Astrocyte (in vitro differentiated cells and primary cell): Measurements from ENCODE around the gene CDK2. TPM values are rescaled to one million over a fixed set of nuclear protein-coding genes. Genes with fewer than 3 reads are reported as not detected.

Experiments used
- DNase-seq: peaks from one replicate; pipeline ENCODE4 v3.0.0-alpha.2; 2010; ENCODE audit warnings: low read depth
- FAIRE-seq: peaks from 2 replicates; lab custom pipeline; 2011; peaks lifted over from hg19 to GRCh38; lab: Jason Lieb, UNC
- H2AFZ ChIP-seq: 2 replicates; pipeline ENCODE4 v1.6.0; 2012; ENCODE audit warnings: low read depth, low read length, inconsistent platforms
- H3K27ac ChIP-seq: 2 replicates; pipeline ENCODE4 v1.5.1; 2011; ENCODE audit warnings: low read depth, low read length, inconsistent platforms
- H3K27me3 ChIP-seq: 2 replicates; pipeline ENCODE4 v1.6.0; 2011; ENCODE audit warnings: low read length, inconsistent platforms; ENCODE audit not compliant: insufficient read depth
- H3K36me3 ChIP-seq: 2 replicates; pipeline ENCODE4 v1.5.1; 2011; ENCODE audit warnings: low read length, inconsistent platforms; ENCODE audit not compliant: insufficient read depth
- H3K4me1 ChIP-seq: 2 replicates; pipeline ENCODE4 v1.5.1; 2011; ENCODE audit warnings: low read length, inconsistent platforms; ENCODE audit not compliant: insufficient read depth
- H3K4me2 ChIP-seq: 2 replicates; pipeline ENCODE4 v1.6.0; 2012; ENCODE audit warnings: low read length, inconsistent platforms
- H3K4me3 ChIP-seq: 2 replicates; pipeline ENCODE4 v1.5.1; 2011; ENCODE audit warnings: low read depth, mild to moderate bottlenecking, low read length, inconsistent platforms; ENCODE audit not compliant: insufficient read depth
- H3K79me2 ChIP-seq: 2 replicates; pipeline ENCODE4 v1.6.0; 2012; ENCODE audit warnings: mild to moderate bottlenecking, low read length, inconsistent platforms; ENCODE audit not compliant: insufficient read depth
- H3K9ac ChIP-seq: 2 replicates; pipeline ENCODE4 v1.6.0; 2012; ENCODE audit warnings: mild to moderate bottlenecking, low read length, inconsistent platforms
- H3K9me3 ChIP-seq: 2 replicates; pipeline ENCODE4 v1.5.1; 2012; ENCODE audit warnings: low read depth, mild to moderate bottlenecking, low read length, inconsistent platforms; ENCODE audit not compliant: insufficient read depth
- H4K20me1 ChIP-seq: 2 replicates; pipeline ENCODE4 v1.6.0; 2012; ENCODE audit warnings: low read length, inconsistent platforms; ENCODE audit not compliant: insufficient read depth
- H3K27ac Mint-ChIP-seq: one replicate; pipeline ENCODE4 v1.8.0; 2021; ENCODE audit warnings: mild to moderate bottlenecking, mixed read lengths; ENCODE audit not compliant: unreplicated experiment
- H3K27me3 Mint-ChIP-seq: one replicate; pipeline ENCODE4 v1.8.0; 2021; ENCODE audit warnings: low read depth, mixed read lengths; ENCODE audit not compliant: unreplicated experiment
- H3K36me3 Mint-ChIP-seq: one replicate; pipeline ENCODE4 v1.8.0; 2021; ENCODE audit warnings: low read depth, mixed read lengths; ENCODE audit not compliant: unreplicated experiment
- H3K4me1 Mint-ChIP-seq: one replicate; pipeline ENCODE4 v1.8.0; 2021; ENCODE audit warnings: low read depth, mixed read lengths; ENCODE audit not compliant: unreplicated experiment
- H3K4me3 Mint-ChIP-seq: one replicate; pipeline ENCODE4 v1.8.0; 2021; ENCODE audit warnings: mild to moderate bottlenecking, moderate library complexity, mixed read lengths; ENCODE audit not compliant: unreplicated experiment
- H3K9me3 Mint-ChIP-seq: one replicate; pipeline ENCODE4 v1.8.0; 2021; ENCODE audit warnings: mild to moderate bottlenecking, mixed read lengths; ENCODE audit not compliant: unreplicated experiment
- CTCF ChIP-seq: IDR thresholded peaks from 2 replicates; pipeline ENCODE4 v1.5.1; 2011; ENCODE audit warnings: low read depth, mild to moderate bottlenecking, inconsistent platforms, low read length, moderate library complexity; ENCODE audit not compliant: insufficient read depth
- EZH2 ChIP-seq: IDR thresholded peaks from 2 replicates; pipeline ENCODE4 v1.6.1; 2012; ENCODE audit warnings: mild to moderate bottlenecking, low read length, inconsistent platforms; ENCODE audit not compliant: insufficient read depth
- total RNA-seq: library from RNA; stranded (reverse); gene quantifications from 2 replicates; pipeline ENCODE4 v1.2.1, GENCODE V29; 2021

Gene CDK2
- total RNA-seq, 1 donor from 2014 or later, result 44.3 TPM

GRCh38 chr12:55955344-55955743 lies 11.3 kb upstream of the CDK2 start:
- Histone ChIP-seq H3K27me3 (no peaks in the 10 kb centered on the region), H3K9me3 (no peaks in the 10 kb centered on the region), H2AFZ (no peak overlapping the region), H3K9ac (no peak overlapping the region), H3K79me2 (no peaks in the 10 kb centered on the region), H3K36me3 (peaks cover 10% of the 10 kb centered on the region), H3K4me1 (peaks cover 9% of the 10 kb centered on the region), H3K4me2 (no peak overlapping the region), H3K4me3 (no peak overlapping the region), H3K27ac (no peak overlapping the region), H4K20me1 (no peaks in the 10 kb centered on the region)
- Mint-ChIP-seq H3K4me3 (peak overlapping the region; percentile 3), H3K9me3 (peaks cover 2% of the 10 kb centered on the region), H3K27ac (no peak overlapping the region), H3K4me1 (peaks cover 8% of the 10 kb centered on the region), H3K36me3 (peaks cover 22% of the 10 kb centered on the region), H3K27me3 (peaks cover 3% of the 10 kb centered on the region)
- TF ChIP-seq EZH2, result no peak
- no peak for TF ChIP-seq CTCF
- no peak for FAIRE-seq
- no peak for DNase-seq

GRCh38 chr12:55955800-55956508 lies 10.7 kb upstream of the CDK2 start:
- TF ChIP-seq CTCF (peak; percentile 41), EZH2 (no peak)
- Mint-ChIP-seq H3K9me3 (peaks cover 2% of the 10 kb centered on the region), H3K27ac (peak overlapping the region; percentile 8), H3K4me1 (peaks cover 8% of the 10 kb centered on the region), H3K4me3 (peak overlapping the region; percentile 52), H3K27me3 (peaks cover 3% of the 10 kb centered on the region), H3K36me3 (peaks cover 22% of the 10 kb centered on the region)
- H3K36me3 ChIP-seq, result peaks cover 10% of the 10 kb centered on the region
- no peak overlapping the region for H3K27ac ChIP-seq
- no peaks in the 10 kb centered on the region for H3K27me3 ChIP-seq
- no peak overlapping the region for H3K4me3 ChIP-seq
- peaks cover 9% of the 10 kb centered on the region for H3K4me1 ChIP-seq
- H3K4me2 ChIP-seq, result peak overlapping the region; percentile 6
- H3K79me2 ChIP-seq, result no peaks in the 10 kb centered on the region
- no peak for FAIRE-seq
- H4K20me1 ChIP-seq, result no peaks in the 10 kb centered on the region
- H3K9me3 ChIP-seq, result no peaks in the 10 kb centered on the region
- H3K9ac ChIP-seq, result no peak overlapping the region
- DNase-seq, result peak; percentile 62
- H2AFZ ChIP-seq, result no peak overlapping the region
